Measurements from ENCODE around the gene RAPGEF3.

Gene RAPGEF3

DNA sequence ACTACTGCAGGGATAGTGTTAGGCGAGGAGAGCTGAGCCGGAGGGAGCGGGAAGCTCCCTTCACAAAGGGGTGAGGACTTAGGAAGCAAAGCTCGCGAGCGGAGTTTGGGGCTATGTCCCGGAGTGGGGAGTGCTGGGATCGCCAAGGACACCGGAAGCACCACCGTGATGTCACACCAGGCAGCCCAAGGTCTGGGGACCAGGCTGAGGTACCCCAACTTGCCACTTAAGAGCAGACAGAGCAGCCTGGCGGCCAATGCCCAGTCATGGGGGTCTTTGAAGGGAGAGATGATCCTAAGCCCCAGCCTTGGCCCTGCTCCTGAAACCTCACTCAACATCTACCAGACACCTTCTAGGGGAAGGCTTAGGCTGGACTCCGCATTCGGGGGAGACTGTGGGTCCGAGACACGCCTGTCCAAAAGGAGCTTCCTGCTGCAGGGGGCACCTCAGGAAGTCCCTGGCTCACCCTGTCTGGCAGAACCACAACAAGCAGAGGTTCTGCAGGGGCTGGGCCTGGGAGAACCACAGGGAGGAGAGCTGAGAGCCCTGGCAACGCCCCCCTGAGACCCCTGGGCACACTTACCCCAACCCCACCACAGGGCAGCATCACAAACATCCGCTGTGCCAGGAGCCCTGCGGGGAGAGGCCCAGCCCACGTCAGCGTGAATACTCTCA lies 32.1 kb upstream of the RAPGEF3 start:
- no peak for DNase-seq

DNA sequence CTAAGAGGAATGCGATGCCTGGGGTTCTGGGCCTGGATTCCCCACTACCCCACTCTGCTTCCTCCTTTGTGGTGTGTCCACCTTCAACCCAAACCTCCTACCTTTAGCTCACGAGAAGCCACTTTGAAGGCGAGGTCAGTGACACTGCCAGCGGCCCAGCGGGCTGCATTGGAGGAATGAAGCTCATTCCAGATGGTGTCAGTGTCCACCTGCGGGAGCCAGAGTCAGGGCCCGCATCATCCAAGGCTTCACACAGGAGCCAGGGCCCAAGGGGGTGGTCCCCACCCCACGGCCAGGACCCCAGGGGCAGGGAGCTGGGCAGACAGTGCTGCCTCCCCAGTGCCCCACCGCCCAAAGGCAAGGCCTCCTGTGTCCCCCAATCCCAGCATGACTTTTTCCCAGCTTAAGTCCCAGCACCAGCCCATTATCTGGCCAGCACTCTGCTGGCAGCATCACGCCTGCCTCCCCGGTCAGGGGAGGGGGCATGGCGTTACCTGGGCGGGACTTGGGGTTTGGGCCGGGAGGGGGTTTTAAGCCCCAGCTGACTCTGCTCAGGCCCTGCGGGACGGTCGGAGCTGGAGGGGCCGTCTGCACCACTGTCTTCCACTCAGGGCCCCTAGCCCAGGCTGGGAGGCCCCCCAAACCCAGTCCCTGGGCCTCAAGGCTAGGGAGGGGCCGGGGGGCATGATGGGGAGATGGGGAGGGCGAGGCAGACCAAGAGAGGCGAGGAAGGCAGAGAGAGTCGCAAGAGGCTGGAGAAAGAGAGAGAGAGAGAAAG lies 31.2 kb upstream of the RAPGEF3 start:
- no peak for DNase-seq

DNA sequence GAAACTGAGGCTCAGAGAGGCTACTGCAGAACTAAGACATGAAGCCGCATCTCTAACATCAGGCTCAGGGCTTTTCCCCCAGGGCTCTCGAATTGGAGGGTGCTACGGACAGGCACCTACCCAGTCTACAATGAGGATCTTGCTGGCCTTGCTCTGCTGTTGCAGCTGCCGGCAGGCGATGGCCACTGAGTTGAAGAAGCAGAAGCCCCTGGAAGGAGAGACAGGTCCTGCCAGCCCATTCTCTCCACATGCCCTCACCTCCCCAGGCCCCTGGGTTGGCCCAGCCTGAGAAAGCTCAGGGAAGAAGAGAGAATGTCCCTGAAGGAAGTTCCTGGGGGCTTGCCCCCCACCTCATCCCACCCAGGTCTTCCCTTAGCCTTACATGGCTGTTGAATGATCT lies 30.5 kb upstream of the RAPGEF3 start:
- DNase-seq, result no peak

DNA sequence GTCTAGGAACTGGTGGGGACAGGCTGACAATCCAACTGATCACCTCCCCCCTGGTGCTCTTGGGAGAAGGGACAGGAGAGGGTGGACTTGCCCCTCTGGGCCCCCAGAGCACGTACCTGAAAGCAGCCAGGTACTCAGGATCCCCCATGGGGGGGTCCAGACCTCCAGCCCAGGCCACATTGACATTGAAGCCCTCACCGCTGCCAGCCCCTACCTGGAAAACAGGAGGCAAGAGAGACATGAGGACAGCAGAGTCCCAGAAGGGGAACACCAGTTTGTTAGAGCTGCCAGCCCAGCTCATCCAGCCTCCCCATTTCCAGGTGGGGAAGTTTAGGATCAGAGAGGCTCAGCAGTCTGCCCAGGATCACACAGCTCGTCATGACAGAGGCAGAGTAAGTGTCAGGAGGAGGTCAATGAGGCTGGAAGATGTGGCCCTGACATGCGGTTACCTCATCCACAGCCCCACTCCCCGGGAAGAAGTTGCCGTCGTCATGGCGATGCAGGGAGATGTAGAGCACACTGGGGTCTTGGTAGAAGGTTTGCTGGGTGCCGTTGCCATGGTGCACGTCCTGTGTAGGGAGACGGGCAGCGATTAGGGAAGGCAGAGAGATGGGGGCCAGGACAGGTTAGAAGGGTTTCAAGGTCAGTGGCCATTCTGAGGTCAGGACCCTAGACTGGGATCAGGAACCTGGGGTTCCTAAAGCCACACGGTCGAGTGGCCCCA lies 29.1 kb upstream of the RAPGEF3 start:
- DNase-seq, result no peak

DNA sequence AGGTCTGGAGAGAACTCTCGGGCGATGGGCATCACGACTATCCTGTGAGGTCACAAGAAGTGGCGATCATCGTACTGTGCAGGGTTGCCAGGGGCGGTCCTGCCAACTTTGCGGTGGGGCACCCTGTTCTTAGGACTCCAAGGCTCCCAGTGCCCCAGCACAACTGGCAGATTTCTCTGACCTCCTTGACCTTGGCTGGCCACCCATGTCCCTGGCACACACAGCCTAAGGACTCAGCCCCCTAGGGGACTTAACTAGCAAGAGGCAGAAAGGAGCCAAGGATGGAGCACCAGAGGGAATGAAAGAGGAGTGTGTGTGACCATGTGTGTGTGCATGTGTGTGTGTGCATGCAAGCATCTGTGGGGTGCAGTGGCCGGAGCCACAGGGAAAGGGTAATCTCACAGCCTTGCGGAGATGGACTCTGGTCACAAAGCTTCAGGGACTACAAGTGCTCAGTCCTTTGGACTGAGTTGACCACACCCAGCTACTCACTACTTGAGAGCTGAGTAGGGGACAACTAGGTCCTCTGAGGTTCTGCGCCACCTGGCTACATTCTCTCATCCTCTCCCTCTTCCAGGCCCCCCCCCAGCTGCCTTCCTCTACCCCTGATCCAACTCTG lies 28.1 kb upstream of the RAPGEF3 start:
- no peak for DNase-seq

DNA sequence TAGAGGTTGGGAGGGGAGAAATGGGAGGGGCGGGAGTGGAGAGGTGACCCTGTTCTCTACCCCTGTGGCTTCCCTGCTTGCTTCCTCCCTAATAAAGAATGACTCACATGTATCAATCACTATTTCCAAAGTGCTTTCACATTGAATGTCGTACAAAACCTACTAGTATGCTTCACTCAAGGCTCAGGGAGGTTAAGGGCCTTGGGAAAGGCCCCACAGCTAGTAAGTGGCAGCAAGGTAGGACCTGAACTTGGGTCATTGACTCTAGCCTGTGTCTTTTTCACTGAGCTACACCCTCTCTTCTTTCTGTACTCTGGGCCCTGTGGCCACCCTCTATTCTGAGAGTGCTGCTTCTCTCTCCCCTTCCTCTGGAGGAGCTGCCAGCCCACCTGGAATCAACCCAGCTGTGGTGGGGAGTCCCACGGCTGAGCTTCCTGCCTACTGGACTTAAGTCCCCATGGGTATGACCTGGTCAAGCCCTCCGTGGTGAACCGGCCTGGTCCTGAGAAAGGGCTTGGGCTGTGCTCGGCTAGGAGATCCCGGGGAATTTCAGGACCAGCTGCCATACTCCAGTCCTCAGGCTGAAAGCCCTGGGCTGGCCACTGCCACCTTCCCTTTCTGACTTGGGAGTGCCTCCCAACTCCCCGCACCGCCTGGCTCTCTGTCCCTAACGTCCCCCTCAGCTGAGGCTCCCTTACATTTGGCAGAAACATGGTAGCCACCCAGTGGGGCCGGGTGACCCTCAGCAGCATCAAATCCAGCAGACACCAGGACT lies 27.4 kb upstream of the RAPGEF3 start:
- DNase-seq, result no peak

DNA sequence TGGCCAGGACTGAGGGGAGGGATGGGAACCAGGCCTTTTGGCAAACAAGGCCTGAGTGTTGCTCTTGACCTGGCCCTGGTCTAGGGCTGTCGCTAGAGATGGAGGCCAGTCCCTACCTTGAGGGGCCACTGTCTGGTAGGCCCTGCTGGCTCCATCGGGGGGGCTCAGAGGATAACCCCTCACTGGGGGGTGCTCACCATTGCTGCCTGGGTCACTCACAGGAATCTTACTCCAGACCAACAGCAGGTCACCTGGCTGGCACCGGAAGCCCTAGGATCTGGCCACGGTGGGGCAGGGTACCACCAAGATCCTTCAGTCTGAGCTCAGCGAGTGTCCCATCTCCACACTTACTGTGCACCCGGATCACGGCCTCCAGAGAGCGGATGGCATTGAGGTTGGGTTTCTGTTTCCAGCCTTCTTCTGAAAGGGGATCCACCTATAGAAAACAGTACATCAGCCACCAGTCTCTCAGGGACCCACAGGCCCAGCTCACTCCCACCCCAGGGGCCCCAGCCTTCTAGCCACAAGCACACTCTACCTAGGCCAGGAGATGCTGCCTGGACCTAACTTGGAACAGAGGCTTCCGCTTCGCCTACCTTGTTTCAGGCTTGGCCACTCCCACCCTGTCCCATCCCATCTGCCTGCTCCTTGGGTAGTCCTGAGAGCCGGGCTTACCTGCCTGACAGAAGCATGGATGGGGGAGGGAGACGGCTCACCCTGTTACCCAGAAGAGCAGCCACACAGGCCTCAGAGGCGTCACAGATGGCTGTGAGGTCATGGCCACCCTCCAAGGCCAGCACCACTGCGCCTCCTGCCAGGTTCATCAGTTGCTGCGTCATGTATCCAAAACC lies 26.6 kb upstream of the RAPGEF3 start:
- no peak for DNase-seq

DNA sequence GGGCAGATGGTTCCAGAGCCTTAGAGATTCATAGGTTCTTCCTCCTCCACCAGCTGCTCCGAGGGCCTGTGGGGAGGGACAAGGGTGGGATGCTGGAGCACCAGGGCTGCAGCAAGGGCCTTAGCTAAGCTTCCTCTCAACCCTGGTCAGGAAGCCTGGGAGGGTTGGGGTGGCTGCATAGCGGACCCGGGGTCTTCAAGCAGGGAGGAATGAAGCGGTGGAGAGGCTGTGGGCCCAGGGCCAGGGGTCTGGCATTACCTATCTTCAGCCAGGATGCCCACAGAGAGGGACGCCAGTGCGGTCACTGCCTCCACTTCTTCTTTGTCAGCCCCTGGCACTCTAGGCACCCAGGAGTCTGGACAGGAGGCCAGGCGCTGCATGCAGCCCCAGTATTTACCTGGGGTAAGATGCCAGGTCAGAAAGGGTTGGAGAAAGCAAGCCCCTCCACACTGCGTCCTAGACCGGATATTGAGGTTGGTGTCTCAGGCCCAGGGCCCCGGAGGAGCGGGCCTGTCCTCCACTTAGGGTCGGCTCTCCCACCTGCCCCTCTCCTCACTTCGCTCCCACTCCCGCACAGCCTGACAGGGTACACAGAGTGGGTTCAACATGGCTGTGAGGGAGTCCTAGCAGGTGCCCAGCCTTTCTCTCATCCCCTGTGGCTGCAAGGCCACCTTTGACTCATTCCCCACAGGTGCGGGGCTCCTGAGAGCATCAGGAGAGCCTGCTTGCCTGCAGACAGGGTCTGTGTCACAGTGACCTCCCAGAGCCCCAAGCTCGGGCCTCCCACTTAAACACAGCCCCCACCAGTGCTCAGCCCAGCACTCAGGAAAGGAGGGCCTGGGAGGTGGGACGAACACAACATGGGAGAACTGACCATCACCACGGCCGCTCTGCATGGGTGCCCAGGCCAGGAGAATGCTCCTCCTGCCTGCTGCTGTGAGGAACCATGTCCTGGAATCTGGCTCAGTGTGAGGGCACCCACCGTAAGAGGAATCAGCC lies 25.4 kb upstream of the RAPGEF3 start:
- DNase-seq, result no peak

DNA sequence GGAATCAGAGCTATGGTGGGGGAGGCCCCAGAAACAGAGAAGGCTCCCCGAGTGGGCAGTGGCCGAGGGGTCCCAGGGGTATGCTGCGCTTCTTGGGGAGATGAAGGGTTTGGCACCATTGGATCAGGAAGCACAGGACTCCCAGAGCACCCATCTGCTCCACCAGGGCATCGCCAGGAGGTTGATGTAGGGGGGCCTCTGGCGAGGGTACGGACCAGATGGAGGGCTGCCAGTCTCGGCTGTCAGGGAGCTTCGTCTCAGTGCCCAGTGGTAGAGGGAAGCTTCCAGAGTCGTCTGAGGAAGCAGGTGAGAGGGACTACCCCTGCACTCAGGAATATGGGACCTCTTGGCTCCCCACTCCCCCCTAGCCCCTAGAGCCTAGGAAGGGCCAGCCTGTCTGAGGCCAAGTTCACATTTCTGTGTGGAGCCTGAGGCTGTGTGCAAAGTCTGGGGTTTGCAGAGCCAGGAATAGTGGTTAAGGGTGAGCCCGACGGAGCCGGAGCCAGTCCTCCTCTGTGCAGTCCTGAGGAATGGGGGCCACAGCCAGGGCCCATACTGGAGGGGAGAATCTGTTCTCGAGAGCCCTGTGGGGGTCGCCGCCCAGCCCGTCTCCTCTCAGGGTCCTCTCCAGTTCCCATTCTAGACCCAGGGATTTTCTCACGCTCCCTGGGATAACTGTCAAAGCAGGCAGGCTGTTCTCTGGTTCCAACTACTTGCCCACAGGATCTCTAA lies 24.5 kb upstream of the RAPGEF3 start:
- no peak for DNase-seq

DNA sequence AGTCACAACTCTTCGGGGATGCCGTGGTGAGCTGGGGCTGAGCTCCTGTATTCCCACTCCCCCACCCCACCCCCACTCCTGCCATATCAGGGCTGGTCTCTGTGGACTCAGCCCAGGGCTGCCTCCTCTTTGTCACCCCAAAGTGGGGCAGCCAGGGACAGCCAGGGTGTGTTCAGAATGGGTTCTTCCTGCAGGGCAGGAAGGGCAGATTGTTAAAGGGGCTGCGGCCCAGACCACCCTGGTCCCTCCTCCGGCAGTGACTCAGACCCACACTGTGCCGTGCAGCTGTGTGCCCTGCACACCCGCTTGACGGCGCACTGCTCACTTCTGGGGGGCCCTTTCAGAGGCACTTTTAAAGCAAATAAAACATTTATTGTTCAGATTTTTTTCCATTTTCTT lies 23.7 kb upstream of the RAPGEF3 start:
- DNase-seq, result no peak

DNA sequence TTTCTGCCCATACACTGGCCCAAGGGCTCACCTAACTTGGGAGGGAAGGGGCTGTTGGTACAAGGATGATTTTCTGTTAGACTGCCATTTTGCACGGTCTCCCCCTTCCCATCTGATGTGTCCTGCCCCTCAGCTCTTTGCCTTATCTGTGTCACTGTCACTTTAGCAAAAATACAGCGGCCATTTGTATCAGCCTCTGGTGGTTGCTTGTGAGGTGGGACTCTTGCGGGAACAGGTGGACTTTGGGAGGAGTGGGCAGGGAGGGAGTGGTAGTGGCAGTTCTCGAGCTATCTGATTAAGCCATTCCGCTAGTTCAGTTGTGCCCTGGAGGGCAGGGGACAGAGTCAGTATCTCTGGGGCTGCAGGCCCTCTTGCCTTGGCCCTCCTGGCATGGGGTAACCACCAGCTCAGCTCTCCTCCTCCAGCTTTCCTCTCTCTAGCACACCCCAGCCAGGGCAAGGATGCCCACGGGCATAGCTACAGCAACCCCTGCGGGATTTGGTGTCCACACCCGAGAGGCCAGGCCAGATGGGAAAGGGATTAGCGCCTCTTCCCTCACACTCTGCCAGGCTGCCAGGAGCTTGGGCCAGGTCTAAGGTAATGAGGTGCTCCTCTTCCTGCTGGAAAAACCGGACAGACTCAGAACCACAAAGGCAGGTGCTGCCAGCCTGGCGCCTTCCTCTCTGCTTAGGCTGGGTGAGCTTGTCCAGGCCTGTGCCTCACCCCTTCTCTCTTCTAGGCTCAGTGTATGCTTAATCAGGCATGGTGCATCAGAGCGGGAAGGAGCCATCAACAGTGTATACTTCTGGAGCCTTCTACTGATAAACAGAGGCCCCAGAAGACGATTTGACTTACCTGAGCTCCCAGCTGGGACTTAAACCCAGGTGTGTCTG lies 23.0 kb upstream of the RAPGEF3 start:
- no peak for DNase-seq

DNA sequence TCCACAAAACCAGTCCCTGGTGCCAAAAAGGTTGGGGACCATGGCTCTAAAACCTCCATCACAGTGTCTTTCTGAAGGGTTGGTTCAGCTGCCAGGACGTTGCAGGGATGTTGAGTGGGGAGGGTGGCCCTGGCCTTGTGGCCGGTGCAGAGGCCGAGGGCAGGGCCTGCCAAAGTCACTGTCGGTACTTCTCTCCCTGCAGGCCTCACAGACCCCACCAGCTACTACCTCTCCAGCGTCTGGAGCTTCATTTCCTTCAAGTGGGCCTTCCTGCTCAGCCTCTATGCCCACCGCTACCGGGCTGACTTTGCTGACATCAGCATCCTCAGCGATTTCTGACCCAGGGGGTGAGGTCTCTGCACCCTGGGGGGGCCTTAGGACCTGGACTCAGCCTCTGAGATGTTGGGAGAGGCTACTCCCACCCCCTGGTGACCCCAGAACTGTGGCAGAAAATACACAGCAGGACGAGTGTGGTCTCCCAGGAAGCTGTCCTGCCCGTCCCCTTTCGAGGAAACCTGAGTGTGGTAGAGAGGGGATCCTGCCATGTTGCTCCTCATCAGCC lies 21.3 kb upstream of the RAPGEF3 start:
- DNase-seq, result no peak

DNA sequence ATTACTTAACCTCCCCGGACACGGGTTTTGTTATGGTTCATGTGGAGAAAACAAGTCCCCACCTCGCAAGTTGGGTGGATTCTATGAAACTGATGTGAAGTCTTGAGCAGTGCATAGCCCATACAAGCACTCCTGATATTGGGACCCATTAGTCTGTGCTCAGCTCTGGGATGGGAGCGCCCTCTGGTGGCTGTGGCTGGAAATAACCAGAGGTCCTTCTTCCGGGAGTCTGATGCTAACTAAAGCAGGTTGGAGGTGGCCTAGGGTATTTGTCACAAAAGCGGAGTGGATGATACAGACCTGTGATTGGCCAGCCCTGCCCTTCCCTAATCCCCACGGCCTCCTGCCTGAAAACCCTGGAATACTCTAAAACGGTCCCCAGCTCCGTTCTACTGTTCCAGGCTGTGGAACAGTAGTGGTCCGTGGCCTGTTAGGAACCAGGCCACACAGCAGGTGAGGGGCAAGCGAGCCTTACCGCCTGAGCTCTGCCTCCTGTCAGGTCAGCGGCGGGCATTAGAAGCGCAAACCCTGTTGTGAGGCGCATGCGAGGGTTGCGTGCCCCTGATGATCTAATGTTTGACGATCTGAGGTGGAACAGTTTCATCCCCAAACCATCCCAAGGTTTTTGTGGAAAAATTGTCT lies 20.7 kb upstream of the RAPGEF3 start:
- DNase-seq, result peak; percentile 94

DNA sequence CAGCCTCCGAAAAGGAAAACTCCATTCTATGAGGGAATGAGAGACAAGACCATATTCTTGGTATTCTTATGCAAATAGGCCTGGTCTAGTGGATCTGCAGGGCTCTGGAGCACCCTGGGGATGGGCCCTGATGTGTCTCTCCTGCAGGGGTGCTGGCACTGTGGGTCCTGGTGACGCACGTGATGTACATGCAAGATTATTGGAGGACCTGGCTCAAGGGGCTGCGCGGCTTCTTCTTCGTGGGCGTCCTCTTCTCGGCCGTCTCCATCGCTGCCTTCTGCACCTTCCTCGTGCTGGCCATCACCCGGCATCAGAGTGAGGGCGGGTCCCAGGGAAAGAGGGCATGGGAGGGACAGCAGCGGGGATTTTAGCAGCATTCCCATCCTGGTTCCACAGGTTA lies 20.2 kb upstream of the RAPGEF3 start:
- no peak for DNase-seq

DNA sequence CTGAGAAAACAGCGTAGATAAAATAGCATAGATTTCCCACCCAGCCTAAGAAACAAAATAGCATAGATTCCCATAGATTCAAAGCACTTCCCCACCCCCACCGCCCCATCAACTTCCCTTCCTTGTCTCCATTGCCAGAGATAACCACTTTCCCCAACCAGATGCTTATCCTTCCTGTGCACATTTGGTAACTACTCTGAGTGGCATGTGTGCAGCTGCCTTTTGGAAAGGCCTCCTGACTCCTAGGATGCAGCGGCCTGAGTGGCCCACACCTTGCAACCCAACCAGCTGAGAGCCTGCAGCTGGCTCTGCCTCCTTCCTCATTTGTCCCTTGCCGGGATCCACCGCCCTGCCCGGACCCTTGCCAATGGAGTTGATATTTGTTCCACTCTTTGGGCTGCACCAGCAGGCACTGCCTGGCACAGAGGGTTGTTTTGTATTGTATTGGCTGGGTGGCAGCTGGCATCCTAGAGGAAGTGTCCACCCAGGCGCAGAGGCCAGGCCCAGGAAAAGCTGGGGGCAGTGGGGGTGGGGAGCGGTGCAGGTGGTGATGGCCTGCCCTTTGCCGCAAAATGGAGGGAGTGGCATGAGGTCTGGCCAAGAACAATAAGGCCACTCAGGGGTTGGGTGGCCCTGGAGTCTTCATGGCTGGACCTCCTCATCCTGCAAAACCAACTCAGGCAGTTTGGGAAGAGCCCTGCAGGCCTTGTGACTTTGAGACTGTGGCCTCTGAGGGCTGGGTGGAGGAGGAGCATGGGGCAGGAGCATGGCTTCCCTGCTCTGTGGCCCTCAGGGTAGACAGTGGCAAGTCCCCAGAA lies 19.3 kb upstream of the RAPGEF3 start:
- no peak for DNase-seq

DNA sequence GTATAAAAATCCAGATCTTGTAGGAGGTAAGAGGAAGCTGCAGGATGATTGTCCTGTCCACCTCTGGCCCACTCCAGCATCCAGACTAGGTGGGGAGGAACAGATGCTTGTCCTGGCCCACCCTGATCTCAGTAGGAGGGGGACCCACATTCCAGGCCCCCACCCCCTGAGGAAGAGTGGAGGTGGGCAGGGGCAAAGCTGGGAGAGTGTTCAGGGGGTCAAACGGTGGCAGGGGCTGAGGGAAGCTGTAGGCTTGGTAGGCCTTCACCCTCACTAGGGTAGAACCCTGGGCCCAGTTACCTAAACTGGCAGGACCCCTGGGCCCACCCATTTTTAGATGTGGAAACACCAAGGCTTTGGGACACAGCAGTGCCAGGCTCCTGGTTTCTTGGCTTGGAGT lies 18.5 kb upstream of the RAPGEF3 start:
- DNase-seq, result no peak
